ENCODE data around the gene CBFB.

The CBFB gene

GRCh38 chr16:67144943-67145342 lies 116.0 kb downstream of the CBFB start:
- no peak for DNase-seq

- DNase-seq, result no peak
Observed at GRCh38 chr16:67145746-67146145, 116.8 kb downstream of the CBFB start.

DNA sequence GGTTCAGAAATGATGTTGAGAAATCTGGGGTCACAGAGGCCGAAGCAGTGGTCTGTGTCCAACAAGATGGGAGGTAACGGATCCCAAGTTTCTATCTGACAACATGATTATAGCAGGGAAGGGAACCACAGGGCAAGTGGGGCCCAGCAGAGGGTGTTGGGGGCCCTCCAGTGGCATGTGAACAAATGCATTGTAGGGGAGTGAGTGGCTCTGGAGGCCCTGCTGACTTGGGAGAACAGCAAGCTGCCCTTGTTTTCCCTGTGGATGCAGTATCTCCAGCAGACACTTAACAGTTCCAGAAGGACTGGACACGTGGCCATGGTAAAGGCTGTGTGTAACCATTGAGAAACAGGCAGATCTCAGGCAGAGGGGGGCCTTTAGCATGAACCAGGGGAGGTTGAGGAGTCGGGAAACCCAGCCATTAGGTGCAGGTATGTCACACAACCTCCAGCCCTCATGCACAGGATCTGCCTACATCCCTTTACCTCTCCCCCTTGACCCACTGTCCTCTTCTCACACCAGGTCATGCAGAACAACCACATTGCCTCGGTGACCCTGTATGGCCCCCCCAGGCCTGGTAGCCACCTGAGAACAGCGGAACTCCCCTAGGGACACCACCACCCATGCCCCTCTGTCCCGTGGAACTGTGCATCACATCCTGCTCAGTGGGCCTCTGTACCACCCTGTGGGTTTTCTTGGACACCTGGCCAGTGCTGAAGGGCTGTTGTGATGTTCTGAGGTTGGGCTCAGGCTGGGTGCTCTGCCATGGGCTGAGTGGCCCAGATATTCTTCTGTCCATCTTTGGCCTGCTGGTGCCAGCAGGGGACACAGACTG lies 117.8 kb downstream of the CBFB start:
- DNase-seq, result no peak

- DNase-seq, result no peak
Observed at GRCh38 chr16:67147437-67148140, 118.6 kb downstream of the CBFB start.

DNA sequence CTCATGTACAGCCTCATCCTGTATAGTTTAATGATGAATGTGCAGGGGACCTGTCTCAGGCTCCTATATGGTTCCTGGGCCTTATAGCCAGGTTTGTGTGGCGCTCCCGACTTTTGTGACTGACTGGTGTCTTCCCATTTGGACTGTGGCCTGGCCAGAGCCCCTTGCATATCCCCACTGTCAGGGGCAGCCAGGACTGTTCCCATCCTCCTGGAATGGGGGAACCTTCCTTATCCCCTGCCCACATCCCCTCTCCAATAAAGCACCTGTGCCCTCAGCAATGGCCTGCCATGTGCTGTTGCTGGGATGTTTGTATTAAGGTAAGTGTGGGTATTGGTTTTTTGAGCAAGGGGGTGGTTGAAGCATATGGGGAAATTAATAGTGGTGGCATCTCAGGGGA lies 119.3 kb downstream of the CBFB start:
- DNase-seq, result no peak

- DNase-seq, result no peak
Observed at GRCh38 chr16:67148656-67149275, 119.8 kb downstream of the CBFB start.

GRCh38 chr16:67149276-67150046 lies 120.5 kb downstream of the CBFB start:
- DNase-seq, result no peak

DNA sequence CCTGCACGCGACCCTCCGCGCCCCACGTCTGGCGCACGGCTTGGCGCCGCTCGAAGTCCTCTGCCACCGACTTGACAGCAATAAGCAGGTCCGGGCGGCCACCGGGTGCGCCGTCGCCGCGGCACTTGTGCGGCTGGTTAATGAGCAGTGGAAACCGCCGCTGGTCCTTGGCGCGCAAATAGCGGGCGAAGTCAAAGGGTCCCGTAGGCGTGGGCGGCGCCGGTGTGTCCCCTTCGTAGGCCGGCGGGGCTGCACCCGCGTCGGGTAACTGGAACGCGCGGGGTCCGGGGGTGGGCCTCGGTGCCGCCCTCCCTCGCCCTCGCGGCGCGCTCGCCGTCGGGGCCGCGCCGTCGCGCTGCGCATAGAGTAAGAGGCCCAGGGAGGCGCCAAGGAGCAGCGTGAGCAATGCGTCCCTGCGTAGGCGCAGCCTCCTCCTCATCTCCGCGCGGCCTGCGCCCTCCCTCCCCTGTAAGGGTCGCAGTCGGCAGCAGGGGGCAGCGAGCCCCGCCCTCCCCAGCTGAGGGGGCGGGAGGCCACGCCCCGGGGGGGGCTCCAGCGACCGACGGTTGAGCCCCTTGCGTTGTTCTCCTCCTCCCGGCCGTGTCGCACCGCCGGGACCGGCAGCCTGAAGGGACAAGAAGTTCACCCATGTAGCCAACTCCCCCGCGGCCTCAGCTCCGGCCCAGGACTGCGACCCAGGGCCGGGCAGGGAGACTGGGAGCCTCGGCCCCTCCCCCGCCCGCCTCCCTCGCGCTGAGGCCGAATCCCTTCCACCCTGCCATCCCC lies 121.3 kb downstream of the CBFB start:
- DNase-seq, result peak; percentile 33
